ENCODE data around the gene NKD1. TPM values are rescaled to one million over a fixed set of nuclear protein-coding genes. Genes with fewer than 3 reads are reported as not detected.

The NKD1 gene
- total RNA-seq, 1 donor from 2014 or later: 2.2 TPM

DNA sequence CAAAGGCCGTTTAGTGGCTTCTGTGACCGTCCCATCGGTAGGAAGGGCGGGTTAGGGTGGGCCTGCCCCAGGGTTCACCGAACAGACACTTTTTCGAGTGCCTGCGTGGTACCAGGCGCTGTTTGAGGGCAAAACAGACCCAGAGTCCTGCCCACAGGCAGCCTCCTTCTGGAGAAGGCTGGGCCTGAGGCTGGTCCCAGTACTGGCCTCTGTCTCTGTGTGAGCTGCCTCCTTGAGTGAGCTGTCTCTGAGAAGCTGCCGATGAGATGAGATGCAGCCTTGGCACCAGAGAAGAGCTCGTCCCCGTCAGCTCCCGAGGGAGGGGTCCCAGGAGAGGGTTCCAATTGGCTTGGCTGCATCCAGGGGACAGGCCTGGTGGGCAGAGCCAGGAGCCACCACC is 53.1 kb downstream of the NKD1 start:
- no peak for DNase-seq

DNA sequence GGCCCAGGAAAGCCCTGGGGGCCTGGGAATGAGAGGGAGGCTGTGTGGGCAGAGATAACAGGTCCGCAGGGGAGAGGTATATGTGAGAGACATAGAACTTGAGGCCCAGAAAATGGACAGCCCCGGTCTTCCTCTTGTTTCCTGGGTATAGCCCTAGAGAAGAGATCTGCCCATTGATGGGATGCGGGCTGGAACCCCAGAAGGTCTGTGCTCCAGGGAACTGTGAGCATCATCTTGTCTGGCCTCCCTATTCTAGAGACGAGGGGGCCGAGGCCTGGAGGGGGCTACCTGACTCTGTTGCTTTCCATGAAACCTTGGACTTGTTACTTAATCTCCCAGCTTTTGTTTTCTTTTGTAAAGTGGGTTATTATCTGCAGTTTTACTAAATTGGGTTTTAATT is 53.9 kb downstream of the NKD1 start:
- DNase-seq: no peak

DNA sequence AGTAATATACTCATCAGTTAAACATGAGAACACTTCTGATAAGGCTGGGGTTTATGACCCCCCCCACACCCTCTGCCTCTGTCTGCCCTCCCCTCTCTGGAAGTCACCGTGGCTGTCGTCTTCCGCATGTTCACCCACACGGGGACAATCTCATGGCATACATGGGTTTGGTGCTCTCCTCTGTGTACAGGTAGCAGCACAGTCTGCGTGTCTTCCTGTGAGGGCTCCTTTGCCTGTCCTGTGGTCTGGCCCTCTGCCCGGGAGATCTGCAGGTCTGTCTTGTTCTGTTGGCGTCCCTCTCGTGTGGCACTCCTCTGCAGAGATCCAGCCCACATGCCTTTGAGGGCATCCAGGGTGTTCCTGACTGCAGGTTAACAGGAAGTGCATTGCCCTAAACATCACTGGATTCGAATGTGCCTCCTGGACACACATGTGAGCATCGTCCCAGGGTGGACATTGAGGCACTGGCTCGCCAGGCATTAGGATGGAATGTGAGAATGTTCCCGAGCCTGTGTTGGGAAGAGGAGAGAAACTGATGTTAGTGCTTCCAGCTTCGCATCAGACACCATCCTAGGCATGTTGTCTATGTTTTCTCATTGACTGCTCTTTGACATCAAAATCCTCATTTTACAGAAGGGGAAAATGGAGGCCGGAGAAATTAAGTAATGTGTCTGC is 54.5 kb downstream of the NKD1 start:
- no peak for DNase-seq

DNA sequence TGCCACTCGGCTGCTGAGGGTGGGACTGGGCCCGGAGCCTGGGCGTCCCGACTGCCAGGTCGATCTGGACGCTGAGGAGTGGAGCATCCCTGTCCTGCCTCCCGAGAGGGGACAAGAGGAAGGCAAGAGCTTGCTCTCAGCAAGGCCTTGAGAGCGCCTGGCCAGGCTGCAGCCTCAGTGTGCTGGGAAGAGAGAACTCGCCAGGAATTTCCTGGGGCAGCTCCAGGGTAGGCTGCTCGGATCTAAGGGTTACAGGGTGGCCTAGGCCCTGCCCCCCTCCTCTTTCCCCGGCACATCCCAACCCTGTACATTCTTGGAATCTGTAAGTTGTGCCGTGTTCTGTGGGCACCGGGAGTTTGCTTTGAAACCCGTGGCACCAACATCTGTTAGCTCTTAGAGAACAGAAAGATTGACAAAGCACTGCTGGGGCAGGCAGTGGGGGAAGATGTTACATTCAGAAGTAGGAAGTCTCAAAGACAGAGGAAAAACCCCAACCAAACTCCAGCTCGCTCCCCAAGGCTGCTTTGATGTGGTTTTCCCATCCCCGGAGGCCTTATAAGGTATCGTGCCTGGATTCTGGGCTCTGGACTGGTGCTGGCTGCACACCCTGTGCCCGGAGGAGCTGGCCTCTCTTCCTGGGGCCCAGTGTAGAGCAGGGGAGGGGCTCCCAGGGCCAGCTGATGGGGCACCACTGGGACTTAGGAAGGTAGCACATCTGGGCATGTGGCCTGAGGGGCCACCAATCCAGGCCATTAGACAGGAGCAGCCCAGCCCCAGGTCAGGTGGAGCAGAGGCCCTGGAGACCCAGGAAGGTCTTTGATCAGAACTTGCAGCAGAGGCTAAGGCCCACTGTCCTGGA is 55.2 kb downstream of the NKD1 start:
- DNase-seq: no peak

DNA sequence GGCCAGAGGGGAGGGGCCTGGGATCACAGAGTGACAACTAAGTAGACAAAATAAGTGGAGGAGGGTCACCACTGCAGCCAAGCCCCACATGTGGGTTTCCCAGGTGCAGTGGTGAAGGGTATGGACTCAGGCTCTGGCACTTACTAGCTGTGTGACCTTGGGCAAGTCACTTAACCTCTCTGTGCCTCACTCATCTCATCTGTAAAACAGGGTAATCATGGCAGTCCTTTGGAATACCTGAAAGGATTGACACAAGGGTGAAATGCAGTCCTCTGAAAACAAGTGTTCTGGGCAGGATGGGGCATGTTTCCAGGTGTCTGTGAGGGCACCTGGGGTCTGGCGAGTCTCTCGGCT is 55.8 kb downstream of the NKD1 start:
- no peak for DNase-seq

DNA sequence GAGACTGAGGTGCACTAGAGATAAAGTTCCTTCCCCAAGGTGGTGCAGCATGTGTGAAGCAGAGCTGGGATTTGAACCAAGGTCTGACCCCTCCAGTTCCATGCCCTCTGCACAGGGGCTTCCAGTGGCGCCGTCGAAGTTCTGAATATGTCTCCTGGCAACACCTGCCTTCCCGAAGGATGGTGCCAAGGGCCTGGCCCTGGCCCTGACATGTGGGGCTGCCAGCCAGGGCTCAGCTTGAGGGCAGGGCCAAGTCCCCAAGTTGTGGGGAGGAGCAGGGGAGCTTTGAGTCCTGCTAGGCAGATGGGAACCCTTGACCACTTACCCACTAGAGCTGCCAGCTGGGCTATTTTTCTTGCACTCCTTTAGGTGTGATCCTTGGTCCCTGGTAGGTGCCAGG is 56.4 kb downstream of the NKD1 start:
- DNase-seq: no peak

DNA sequence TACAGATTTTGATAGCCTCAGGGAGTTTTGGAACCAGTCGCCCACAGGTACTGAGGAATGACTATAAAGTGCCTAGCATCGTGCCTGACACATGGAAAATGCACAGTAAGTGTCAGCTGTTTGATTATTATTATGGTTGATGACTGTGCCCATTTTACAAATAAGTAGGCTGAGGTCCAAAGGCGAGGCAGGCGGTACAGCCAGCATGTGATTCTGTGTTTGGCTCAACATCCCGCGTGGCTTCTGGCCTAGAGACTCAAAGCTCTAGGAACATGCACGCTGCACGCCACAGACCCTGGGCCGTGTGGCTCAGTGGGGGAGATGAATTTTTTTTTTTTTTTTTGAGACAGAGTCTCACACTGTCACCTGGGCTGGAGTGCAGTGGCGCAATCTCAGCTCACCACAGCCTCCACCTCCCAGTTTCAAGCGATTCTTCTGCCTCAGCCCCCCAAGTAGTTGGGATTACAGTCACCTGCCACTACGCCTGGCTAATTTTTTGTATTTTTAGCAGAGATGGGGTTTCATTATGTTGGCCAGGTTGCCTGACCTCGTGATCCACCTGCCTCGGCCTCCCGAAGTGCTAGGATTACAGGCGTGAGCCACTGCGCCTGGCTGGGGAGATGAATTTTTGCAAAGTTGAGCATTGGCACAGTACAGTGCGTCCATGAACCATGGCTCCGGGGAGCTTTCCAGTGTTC is 57.7 kb downstream of the NKD1 start:
- DNase-seq: no peak

DNA sequence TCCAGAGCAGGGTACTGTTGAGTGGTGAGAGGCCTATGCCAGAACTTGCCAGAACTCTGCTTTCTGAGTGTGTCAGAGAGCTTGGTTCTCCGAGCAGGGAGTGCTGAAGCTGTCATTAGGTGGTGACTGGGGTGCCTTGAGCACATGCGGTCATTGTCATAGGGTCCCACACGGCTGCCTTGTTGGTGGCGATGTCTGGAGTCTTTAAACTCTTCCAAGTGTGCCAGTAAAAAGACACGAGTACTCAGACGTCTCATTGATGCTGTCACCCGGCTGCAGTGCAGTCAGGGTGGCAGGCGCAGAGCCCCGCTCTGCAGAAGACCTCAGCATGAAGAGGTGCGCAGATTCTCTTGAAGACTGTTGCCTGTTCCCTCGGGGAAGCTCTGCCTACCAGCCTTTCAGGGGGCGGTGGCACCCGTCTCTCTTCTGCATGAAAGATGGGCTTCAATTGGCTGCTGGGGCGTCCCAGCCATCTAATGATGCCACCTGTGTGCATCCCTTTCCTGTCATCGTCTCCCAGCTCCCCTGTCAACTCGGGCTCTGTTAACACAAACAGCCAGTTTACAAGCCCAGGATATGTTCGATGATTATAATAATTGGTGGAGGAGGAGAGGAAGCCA is 58.3 kb downstream of the NKD1 start:
- no peak for DNase-seq

DNA sequence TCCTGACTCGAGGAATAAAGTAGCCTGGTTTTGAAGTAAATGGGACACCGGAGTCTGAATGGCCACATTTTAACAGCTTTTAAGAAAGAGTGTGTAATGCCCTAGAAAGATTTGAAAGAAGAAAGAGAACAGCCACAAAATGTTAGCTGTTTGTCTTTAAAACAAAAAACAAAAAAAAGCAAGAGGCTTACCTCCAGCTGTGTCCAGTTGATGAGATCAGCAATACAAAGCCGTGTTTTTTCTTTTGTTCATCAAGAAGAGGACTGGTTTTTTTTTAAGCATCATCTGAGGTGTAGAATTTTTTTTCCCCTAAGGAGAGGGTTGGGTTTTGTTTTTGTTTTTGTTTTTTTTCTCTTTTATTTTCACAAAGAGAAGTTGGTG is 58.8 kb downstream of the NKD1 start:
- no peak for DNase-seq

DNA sequence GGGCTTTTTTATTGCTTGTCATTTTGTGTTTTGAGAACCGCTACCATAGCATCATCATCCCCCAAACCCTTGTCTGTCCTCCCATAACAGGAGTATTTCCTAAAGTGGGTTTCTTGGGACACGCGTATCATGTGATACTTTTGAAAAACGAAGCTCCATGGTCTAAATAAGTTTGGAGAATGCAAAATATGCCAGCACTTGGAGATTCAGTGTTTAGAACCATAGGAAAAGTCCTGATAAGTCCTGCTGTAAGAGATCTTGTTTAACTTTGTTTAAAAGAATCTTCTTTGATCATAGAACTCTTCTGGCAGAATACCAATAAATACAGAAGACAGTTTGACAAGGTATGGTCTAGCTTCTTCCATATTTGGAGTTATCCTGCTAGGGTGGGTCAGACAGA is 59.3 kb downstream of the NKD1 start:
- DNase-seq: no peak

DNA sequence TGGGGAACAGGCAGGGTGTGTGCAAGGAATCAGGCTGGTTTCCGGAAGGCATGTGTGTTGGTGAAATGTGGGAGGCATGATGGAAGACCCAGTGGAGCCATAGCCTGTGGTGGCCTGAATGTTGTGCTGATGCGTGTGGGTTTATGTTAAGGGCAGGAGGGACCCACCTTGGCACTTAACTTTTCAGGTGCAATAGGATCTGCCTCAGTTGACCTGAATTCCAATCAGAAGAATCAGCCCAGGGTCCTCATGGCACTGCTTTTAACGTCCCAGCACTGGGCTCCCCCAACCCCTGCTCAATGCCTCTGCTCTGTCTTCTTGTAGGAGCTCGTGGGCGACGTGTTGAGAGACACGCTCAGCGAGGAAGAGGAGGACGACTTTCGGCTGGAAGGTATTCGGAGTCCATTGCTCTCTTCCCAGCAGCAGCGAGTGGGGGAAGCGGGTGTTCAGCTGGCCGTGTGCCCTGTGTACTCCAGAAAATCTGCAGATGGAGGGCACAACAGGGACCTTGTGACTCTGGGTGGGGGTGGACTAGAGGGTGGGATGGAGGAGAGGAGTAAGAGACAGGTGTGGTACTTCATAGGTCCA is 59.9 kb downstream of the NKD1 start:
- no peak for DNase-seq

DNA sequence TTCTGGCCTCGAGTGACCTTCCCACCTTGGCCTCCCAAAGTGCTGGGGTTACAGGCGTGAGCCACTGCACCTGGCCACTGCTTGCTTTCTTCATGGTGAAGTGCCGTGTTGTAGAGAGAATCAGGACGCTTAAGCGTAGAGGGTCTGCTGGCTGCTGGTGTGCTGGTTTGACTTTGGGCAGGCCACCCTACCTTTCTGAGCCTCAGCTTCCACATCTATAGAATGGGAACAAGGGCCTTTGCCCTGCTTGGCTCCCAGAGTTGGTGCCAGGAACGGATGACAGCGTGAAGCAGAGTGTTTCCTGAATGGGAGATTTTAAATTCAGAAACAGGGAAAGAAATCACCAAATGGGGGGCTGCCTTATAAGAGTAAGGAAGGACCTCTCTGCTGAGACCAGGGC is 60.9 kb downstream of the NKD1 start:
- DNase-seq: no peak

DNA sequence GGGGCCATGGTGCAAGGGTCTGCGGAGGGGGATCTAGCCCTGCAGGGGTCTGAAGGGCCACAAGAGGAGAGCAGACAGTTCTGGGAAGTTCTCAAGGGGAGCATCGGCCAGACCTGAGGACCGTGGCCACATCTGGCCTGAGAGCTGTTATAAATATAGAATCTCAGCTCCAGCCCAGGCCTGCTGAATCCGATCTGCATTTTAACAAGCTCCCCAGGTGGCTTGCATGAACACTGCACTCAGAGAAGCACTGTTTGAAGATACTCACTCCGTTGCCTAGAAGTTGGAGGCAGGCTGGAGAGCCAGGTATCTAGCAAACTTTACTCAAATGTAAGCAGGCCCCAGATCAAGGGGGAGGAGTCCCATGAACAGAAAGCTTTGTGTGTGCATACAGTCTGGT is 61.3 kb downstream of the NKD1 start:
- DNase-seq: no peak

DNA sequence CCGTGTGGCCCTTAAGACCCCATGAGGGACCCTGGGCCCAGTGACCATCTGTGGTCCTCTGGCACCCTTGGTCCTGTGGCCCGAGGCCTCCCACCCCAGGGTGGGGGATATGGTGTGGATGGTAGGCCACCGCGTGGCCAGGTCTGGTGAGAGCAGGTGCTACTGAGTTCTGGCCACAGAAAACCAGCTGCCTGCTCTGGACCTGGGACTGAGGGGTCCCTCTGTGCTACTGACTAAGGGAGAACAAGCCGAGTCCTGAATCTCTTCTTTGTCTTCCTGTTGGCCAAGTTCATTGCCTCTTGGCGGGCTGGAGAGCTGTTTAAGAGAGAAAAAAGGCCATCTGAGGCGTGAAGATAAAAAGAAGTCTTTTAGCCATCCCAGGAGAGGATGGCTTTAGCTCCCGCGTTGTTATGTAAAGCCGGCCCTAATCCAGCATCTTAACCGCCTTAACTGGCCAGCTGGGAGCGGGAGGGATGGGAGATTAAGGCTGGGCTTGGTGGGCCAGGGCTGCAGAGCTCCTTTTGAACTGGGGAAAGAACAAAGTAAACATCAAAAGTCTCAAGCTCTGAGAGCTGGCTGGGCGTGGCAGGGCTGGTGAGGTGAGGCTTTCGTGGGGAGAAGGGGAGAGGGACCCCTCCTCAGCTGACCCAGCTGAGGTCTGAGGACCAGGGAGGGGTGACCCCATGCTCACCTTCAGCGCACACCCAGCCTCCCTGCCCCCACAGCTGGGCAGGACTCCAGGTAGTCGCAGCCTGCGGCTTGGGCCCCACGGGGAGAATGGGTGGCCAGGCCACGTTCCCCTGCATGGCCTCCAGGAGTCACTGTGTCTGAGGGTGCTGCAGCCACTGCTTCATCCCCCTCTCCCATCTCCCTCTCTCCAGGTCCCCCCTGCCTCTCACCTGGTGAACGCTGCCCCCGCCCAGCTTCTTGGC is 62.4 kb downstream of the NKD1 start:
- DNase-seq: no peak

DNA sequence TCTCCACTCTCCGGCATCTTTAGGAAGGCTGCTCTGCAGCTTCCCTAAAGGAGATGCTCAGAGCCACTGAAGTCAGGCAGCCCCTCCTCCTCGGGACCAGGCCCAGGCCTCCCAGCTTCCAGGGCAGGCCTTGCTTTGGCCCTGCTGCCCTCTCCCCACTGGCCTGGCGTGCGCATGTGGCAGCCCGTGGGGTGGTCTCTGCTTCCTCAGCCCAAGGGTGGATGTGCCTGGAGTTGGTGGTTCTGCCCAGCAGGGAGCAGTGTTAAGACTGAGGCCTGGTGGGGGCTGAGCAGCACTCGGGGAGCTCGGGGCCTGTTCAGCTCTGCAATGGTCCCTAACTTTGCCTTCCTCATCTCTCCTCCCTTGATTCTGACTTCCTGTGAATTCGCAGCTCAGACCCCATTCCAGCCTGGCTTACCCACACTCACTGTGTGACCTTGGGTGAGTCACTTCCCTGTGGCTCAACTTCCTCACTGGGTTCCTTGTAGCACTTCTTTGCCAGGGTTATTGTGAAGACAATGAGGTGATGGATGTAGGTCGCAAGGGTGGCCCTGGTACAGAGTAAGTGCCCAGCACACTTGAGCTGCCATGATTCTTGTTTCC is 63.2 kb downstream of the NKD1 start:
- no peak for DNase-seq

DNA sequence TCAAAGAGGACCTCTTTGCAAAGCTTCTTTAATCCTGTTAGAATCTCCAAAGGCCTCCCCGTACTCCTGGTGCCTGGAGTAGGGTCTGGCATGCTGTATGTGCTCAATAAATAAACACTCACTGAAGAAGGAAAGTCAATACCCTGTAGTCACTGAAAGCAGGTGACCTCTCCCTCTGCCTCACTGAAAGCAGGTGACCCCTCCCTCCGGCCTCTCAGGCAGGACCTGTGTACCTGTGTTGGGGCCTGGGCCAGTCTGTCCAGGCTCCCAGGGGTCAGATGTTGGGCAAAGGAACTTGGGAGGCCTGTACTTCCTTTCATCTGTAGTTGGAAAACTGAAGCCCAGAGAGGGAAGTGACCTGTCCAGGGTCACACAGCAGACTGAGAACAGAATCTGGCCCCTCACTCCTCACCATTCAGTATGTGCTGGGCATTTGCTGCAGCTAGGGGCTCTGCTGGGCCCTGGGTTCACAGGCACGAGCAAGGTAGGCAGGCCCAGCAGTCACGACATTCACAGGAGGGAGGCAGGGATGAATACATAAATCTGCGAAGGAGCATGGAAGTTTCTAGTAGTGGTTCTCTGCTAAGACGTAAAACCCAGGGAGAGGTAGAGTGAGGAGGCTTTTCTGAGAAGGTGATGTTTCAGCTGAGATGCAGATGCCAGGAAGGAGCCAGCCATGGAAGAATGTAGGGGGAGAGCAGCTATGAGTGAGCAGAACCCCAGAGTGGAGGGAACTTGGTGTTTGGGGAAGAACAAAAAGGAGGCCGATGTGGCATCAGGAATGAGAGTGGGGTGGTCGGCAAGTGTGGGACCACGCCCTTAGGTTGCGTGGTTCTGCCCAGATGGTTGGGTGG is 64.0 kb downstream of the NKD1 start:
- DNase-seq: no peak

DNA sequence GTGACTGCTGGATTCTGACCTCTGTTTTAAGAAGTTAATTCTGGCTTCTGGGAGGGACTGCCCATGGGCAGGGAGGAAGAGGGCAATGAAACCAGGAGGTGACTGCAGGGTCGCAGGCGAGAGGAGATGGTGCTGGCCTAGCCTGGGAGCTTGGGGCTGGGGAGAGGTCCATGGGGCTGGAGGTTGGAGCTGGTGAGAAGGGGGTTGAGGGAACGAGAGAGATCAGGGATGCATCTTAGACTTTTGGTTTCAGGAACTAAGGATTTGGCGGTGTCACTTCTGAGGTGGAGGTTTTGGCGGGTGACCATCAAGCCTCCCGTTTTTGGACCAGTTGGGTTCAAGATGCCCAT is 64.6 kb downstream of the NKD1 start:
- DNase-seq: no peak

DNA sequence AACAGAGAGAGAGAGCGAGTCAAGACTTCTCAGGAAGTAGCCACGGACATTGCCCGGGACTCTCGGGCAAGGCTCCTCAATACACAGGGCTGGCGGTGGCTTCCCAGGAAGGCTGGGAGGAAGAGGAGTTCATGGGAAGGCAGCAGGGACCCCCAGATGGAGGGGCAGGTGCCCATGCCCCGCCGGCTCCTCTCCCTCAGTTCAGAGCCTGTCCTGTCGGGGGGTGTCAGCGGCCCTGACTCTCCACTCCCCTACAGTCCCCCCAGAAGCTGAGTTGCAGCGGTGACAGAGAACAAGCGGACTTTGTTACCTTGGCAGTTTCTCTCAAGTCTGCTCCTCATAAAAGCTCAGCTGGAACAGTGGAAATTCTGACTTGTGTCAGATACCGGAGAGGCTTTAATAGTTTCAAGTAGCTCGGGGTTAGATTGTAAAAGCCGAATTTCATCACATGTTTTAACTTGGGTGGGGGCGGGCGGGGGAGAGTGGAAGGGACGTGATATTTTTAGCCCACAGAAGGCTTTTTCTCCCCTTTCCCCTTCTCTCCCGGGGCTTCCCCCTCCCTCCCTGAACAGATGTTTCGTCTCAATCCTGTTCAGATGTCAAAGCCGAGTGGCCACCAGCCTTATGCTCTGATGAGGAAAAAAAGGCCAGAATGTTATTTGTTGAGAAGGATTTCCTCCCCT is 65.2 kb downstream of the NKD1 start:
- DNase-seq: no peak

DNA sequence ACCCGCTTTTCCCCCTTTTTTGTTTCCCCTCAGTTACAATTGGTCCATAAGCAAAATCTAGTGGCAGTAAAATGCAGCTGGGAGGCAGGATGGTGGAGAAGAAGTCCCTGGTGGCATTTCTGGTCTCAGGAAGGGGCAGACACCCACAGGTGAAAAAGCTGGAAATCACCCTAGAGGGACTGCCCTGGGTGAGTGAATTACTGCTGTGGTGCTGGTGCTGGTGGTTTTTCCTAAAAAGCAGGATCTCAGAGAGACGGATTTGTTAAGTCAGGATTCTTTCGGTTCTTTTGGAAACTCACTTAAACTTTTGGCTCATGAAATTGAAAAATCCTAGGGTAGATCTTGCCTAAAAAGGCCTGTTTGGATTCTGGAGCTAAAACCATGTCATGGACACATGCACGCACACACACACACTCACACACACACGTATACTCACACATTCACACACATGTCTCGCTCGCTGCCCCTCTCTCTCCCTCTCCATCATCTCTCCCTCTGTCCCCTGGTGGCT is 65.8 kb downstream of the NKD1 start:
- DNase-seq: no peak
